NCI-H2081 treated with DMSO at 0.1 percent for 48 hours (cell line): ENCODE measurements around the gene EFL1.
"Not testable (repeated sequence)": the region's sequence is repeated elsewhere in the genome, so short reads cannot be mapped to it uniquely, and the experiment has no call there.

Experiments used
- DNase-seq: peaks from one replicate; lab custom pipeline; 2025; lab: John Stamatoyannopoulos, UW

EFL1 gene

GRCh38 chr15:82196353-82196752 is 66.2 kb downstream of the EFL1 start:
- DNase-seq = no peak

- not testable (repeated sequence) for DNase-seq
Measured at GRCh38 chr15:82195818-82196217, 66.7 kb downstream of the EFL1 start.

GRCh38 chr15:82194488-82194887 is 68.0 kb downstream of the EFL1 start:
- DNase-seq = not testable (repeated sequence)

- DNase-seq = not testable (repeated sequence)
Measured at GRCh38 chr15:82193435-82193834, 69.1 kb downstream of the EFL1 start.

- not testable (repeated sequence) for DNase-seq
Measured at GRCh38 chr15:82192394-82192793, 70.1 kb downstream of the EFL1 start.

- DNase-seq = no peak
Measured at GRCh38 chr15:82186719-82187406, 75.7 kb downstream of the EFL1 start.

- DNase-seq = no peak
Measured at GRCh38 chr15:82186161-82186560, 76.4 kb downstream of the EFL1 start.

GRCh38 chr15:82184776-82185175 is 77.8 kb downstream of the EFL1 start:
- DNase-seq = no peak

GRCh38 chr15:82184355-82184754 is 78.2 kb downstream of the EFL1 start:
- no peak for DNase-seq

- DNase-seq = no peak
Measured at GRCh38 chr15:82183121-82184031, 79.2 kb downstream of the EFL1 start.

GRCh38 chr15:82181371-82181770 is 81.2 kb downstream of the EFL1 start:
- DNase-seq = no peak

- no peak for DNase-seq
Measured at GRCh38 chr15:82178061-82178460, 84.5 kb downstream of the EFL1 start.

- DNase-seq = no peak
Measured at GRCh38 chr15:82177291-82178010, 85.1 kb downstream of the EFL1 start.

GRCh38 chr15:82176542-82176941 is 86.0 kb downstream of the EFL1 start:
- DNase-seq = no peak

- DNase-seq = no peak
Measured at GRCh38 chr15:82174471-82175235, 87.9 kb downstream of the EFL1 start.

GRCh38 chr15:82173108-82173507 is 89.4 kb downstream of the EFL1 start:
- DNase-seq = no peak

GRCh38 chr15:82172506-82172905 is 90.0 kb downstream of the EFL1 start:
- no peak for DNase-seq

GRCh38 chr15:82168757-82169156 is 93.8 kb downstream of the EFL1 start:
- no peak for DNase-seq

- no peak for DNase-seq
Measured at GRCh38 chr15:82168296-82168695, 94.2 kb downstream of the EFL1 start.

GRCh38 chr15:82165948-82166376 is 96.6 kb downstream of the EFL1 start:
- DNase-seq = no peak

GRCh38 chr15:82159922-82160321 is 102.6 kb downstream of the EFL1 start:
- no peak for DNase-seq

GRCh38 chr15:82158811-82159210 is 103.7 kb downstream of the EFL1 start:
- no peak for DNase-seq
